HepG2 (cell line): ENCODE measurements around the gene LIM2. TPM values are rescaled to one million over a fixed set of nuclear protein-coding genes. Genes with fewer than 3 reads are reported as not detected.

Experiments
- ATF6 ChIP-seq: sonication (generic); formaldehyde crosslinking; conservative IDR thresholded peaks from 2 replicates; pipeline ENCODE4 v1.4.0; 2020; ENCODE audit warnings: missing genetic modification reagents
- CREM ChIP-seq, 2 experiments: sonication (generic) in 1 of 2; formaldehyde crosslinking in 1 of 2; IDR thresholded peaks; 2 replicates each; pipeline versions ENCODE4 v1.4.0 to v1.6.1; 2016 to 2020; ENCODE audit warnings: antibody characterized with exemption in 1 of 2, mild to moderate bottlenecking in 1 of 2, missing genetic modification reagents in 1 of 2
- DR1 ChIP-seq: sonication (generic); formaldehyde crosslinking; IDR thresholded peaks from 2 replicates; pipeline ENCODE4 v1.8.0; 2021; ENCODE audit warnings: mild to moderate bottlenecking, missing genetic modification reagents, inconsistent platforms
- HMG20B ChIP-seq: conservative IDR thresholded peaks from 2 replicates; pipeline ENCODE4 v1.6.1; 2016; ENCODE audit warnings: missing genetic modification reagents, missing compliant biosample characterization
- HOMEZ ChIP-seq: IDR thresholded peaks from 2 replicates; pipeline ENCODE4 v1.6.1; 2016; ENCODE audit warnings: low read depth
- JDP2 ChIP-seq: sonication (generic); formaldehyde crosslinking; IDR thresholded peaks from 2 replicates; pipeline ENCODE4 v1.8.1; 2022; ENCODE audit warnings: missing genetic modification reagents, borderline replicate concordance
- PCBP1 ChIP-seq: fragments of 200-400 bp; formaldehyde crosslinking; IDR thresholded peaks from 2 replicates; pipeline ENCODE4 v1.6.1; 2017; ENCODE audit warnings: mild to moderate bottlenecking, low read depth, low read length, borderline replicate concordance
- PITX1 ChIP-seq: sonication (generic); formaldehyde crosslinking; IDR thresholded peaks from 2 replicates; pipeline ENCODE4 v1.5.1; 2020; ENCODE audit warnings: mild to moderate bottlenecking, missing genetic modification reagents
- RAD21 ChIP-seq: fragments of 450-650 bp; formaldehyde crosslinking; IDR thresholded peaks from 2 replicates; pipeline ENCODE4 v1.5.0; 2020; ENCODE audit warnings: mild to moderate bottlenecking
- SMAD9 ChIP-seq: sonication (generic); formaldehyde crosslinking; IDR thresholded peaks from 2 replicates; pipeline ENCODE4 v1.5.1; 2020; ENCODE audit warnings: mild to moderate bottlenecking, missing genetic modification reagents
- SUZ12 ChIP-seq: fragments of 150-350 bp; IDR thresholded peaks from 2 replicates; pipeline ENCODE4 v1.6.1; 2014; ENCODE audit warnings: low read depth, low read length
- TAF1 ChIP-seq: sonication (generic); formaldehyde crosslinking; IDR thresholded peaks from 2 replicates; pipeline ENCODE4 v1.4.0; 2020; ENCODE audit warnings: missing genetic modification reagents
- ZFP36 ChIP-seq: fragments of 150-350 bp; IDR thresholded peaks from 2 replicates; pipeline ENCODE4 v1.6.1; 2018; ENCODE audit warnings: borderline replicate concordance, low read length, low read depth; ENCODE audit not compliant: partially characterized antibody
- ZNF343 ChIP-seq: sonication (generic); formaldehyde crosslinking; IDR thresholded peaks from 2 replicates; pipeline ENCODE4 v1.4.0; 2020; ENCODE audit warnings: mild to moderate bottlenecking, missing genetic modification reagents
- ZNF549 ChIP-seq: sonication (generic); formaldehyde crosslinking; IDR thresholded peaks from 2 replicates; pipeline ENCODE4 v1.5.0; 2020; ENCODE audit warnings: missing genetic modification reagents
- ZNF720 ChIP-seq: sonication (generic); formaldehyde crosslinking; IDR thresholded peaks from 2 replicates; pipeline ENCODE4 v1.4.0; 2020; ENCODE audit warnings: missing genetic modification reagents
- polyA plus RNA-seq, 8 experiments: library from polyadenylated mRNA; depleted of rRNA in 3 of 8; stranded (reverse) in 7 of 8; unstranded in 1 of 8; fragments of >200 nt; fragmentation: Illumina TruSeq in 4 of 8; extraction: Trizol in 4 of 8; gene quantifications; 2 replicates each; pipeline versions ENCODE4 v1.2.1 to v1.2.3, GENCODE V29; 2011 to 2016; ENCODE audit warnings: low read depth in 4 of 8, missing spikeins in 1 of 8, mixed read lengths in 1 of 8; ENCODE audit not compliant: insufficient read depth in 1 of 8
- total RNA-seq, 5 experiments: library from RNA; depleted of rRNA; stranded (reverse); fragments of >200 nt; fragmentation: Illumina TruSeq; extraction: Trizol; gene quantifications; 2 replicates each; pipeline ENCODE4 v1.2.3, GENCODE V29; 2016; ENCODE audit warnings: low read depth in 1 of 5
- TF ChIP-seq, protein P1 (sequence below): sonication (generic); formaldehyde crosslinking; IDR thresholded peaks from 2 replicates; pipeline ENCODE4 v1.4.0; 2020; ENCODE audit warnings: missing genetic modification reagents
- TF ChIP-seq, protein P2 (sequence below): sonication (generic); formaldehyde crosslinking; IDR thresholded peaks from 2 replicates; pipeline ENCODE4 v1.4.0; 2020; ENCODE audit warnings: mild to moderate bottlenecking, missing genetic modification reagents
- TF ChIP-seq, protein P3 (sequence below): sonication (generic); formaldehyde crosslinking; IDR thresholded peaks from 2 replicates; pipeline ENCODE4 v1.5.1; 2020; ENCODE audit warnings: missing genetic modification reagents, mild to moderate bottlenecking, borderline replicate concordance

LIM2 gene
- total and polyA plus RNA-seq, 2 of the 13 experiments (the other 11 are each of a cell fraction or from before 2014, with no cell fraction given), result 1.3 TPM; not detected in 1

- TF ChIP-seq ZNF343 (CRISPR knock-in tag) (0 out of 2 replicates have a peak, but pooled peaks have one; percentile 47), ATF6 (CRISPR knock-in tag) (no peak), CREM (IDR thresholded peaks at IDR 0.05) (no peak), CREM (CRISPR knock-in tag; IDR thresholded peaks at IDR 0.05) (no peak), DR1 (CRISPR knock-in tag) (no peak), RAD21 (CRISPR knock-in tag) (0 out of 2 replicates have a peak, but pooled peaks have one; percentile 27), HMG20B (CRISPR knock-in tag) (no peak), SMAD9 (0 out of 2 replicates have a peak, but pooled peaks have one; percentile 80), JDP2 (no peak), SUZ12 (no peak), ZNF549 (no peak), HOMEZ (CRISPR knock-in tag) (no peak), PCBP1 (no peak), ZNF720 (CRISPR knock-in tag) (no peak), ZFP36 (no peak), TAF1 (CRISPR knock-in tag) (no peak), PITX1 (CRISPR knock-in tag) (0 out of 2 replicates have a peak, but pooled peaks have one; percentile 31)
- TF ChIP-seq, protein P1, sequence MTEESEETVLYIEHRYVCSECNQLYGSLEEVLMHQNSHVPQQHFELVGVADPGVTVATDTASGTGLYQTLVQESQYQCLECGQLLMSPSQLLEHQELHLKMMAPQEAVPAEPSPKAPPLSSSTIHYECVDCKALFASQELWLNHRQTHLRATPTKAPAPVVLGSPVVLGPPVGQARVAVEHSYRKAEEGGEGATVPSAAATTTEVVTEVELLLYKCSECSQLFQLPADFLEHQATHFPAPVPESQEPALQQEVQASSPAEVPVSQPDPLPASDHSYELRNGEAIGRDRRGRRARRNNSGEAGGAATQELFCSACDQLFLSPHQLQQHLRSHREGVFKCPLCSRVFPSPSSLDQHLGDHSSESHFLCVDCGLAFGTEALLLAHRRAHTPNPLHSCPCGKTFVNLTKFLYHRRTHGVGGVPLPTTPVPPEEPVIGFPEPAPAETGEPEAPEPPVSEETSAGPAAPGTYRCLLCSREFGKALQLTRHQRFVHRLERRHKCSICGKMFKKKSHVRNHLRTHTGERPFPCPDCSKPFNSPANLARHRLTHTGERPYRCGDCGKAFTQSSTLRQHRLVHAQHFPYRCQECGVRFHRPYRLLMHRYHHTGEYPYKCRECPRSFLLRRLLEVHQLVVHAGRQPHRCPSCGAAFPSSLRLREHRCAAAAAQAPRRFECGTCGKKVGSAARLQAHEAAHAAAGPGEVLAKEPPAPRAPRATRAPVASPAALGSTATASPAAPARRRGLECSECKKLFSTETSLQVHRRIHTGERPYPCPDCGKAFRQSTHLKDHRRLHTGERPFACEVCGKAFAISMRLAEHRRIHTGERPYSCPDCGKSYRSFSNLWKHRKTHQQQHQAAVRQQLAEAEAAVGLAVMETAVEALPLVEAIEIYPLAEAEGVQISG (CRISPR knock-in tag), result no peak
- TF ChIP-seq, protein P2, sequence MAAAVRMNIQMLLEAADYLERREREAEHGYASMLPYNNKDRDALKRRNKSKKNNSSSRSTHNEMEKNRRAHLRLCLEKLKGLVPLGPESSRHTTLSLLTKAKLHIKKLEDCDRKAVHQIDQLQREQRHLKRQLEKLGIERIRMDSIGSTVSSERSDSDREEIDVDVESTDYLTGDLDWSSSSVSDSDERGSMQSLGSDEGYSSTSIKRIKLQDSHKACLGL (CRISPR knock-in tag), result no peak
- TF ChIP-seq, protein P3, sequence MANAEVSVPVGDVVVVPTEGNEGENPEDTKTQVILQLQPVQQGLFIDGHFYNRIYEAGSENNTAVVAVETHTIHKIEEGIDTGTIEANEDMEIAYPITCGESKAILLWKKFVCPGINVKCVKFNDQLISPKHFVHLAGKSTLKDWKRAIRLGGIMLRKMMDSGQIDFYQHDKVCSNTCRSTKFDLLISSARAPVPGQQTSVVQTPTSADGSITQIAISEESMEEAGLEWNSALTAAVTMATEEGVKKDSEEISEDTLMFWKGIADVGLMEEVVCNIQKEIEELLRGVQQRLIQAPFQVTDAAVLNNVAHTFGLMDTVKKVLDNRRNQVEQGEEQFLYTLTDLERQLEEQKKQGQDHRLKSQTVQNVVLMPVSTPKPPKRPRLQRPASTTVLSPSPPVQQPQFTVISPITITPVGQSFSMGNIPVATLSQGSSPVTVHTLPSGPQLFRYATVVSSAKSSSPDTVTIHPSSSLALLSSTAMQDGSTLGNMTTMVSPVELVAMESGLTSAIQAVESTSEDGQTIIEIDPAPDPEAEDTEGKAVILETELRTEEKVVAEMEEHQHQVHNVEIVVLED, result 0 out of 2 replicates have a peak, but pooled peaks have one; percentile 30
These were observed 34.9 kb downstream of the LIM2 start (continued) for GRCh38 chr19:51352783-51353360.
